DOHH2 (cell line): Measurements from ENCODE around the gene UBR7.

Experiments
- H3F3A ChIP-seq: fragments of 200-600 bp; sonication (generic), shearing (Covaris generic); 2 replicates; pipeline ENCODE4 v1.6.0; 2016; ENCODE audit warnings: antibody characterized with exemption, mild to moderate bottlenecking; ENCODE audit not compliant: control insufficient read depth, insufficient read depth
- H3K27ac ChIP-seq: fragments of 200-600 bp; sonication (generic); 2 replicates; pipeline ENCODE4 v1.5.1; 2014; ENCODE audit warnings: low read depth, mild to moderate bottlenecking, low read length, moderate library complexity
- H3K27me3 ChIP-seq: fragments of 200-600 bp; sonication (generic); 2 replicates; pipeline ENCODE4 v1.6.1; 2014; ENCODE audit warnings: mild to moderate bottlenecking, low read length, mixed read lengths; ENCODE audit not compliant: control insufficient read depth
- H3K36me3 ChIP-seq: fragments of 200-600 bp; sonication (generic); 2 replicates; pipeline ENCODE4 v1.6.1; 2014; ENCODE audit warnings: mild to moderate bottlenecking, low read length, moderate library complexity, mixed read lengths; ENCODE audit not compliant: control insufficient read depth
- H3K4me1 ChIP-seq: fragments of 200-600 bp; sonication (generic); 2 replicates; pipeline ENCODE4 v1.6.1; 2014; ENCODE audit warnings: mild to moderate bottlenecking, low read length, mixed read lengths; ENCODE audit not compliant: control insufficient read depth
- H3K4me2 ChIP-seq: fragments of 200-600 bp; sonication (generic); 2 replicates; pipeline ENCODE4 v1.6.0; 2014; ENCODE audit warnings: mild to moderate bottlenecking, low read length, moderate library complexity
- H3K4me3 ChIP-seq: fragments of 200-600 bp; sonication (generic); 2 replicates; pipeline ENCODE4 v1.5.1; 2014; ENCODE audit warnings: mild to moderate bottlenecking, low read length, mixed read lengths
- H3K79me2 ChIP-seq: fragments of 200-600 bp; sonication (generic); 2 replicates; pipeline ENCODE4 v1.6.1; 2014; ENCODE audit warnings: mild to moderate bottlenecking, low read length, mixed read lengths; ENCODE audit not compliant: control insufficient read depth
- H3K9me2 ChIP-seq: fragments of 200-600 bp; sonication (generic); replicated peaks from 2 replicates; pipeline ENCODE4 v1.6.1; 2014; ENCODE audit warnings: mild to moderate bottlenecking, low read length, mixed read lengths; ENCODE audit not compliant: control insufficient read depth
- H3K9me3 ChIP-seq: fragments of 200-600 bp; sonication (generic); 2 replicates; pipeline ENCODE4 v1.6.1; 2014; ENCODE audit warnings: antibody characterized with exemption, low read length, mixed read lengths; ENCODE audit not compliant: control insufficient read depth, insufficient read depth
- H4K20me1 ChIP-seq: fragments of 200-600 bp; sonication (generic); 2 replicates; pipeline ENCODE4 v1.6.0; 2014; ENCODE audit warnings: low read depth, mild to moderate bottlenecking, antibody characterized with exemption, low read length, moderate library complexity; ENCODE audit not compliant: control insufficient read depth, insufficient read depth
- CTCF ChIP-seq: fragments of 200-600 bp; sonication (generic); IDR thresholded peaks from one replicate; pipeline ENCODE4 v1.5.1; 2014; ENCODE audit warnings: antibody characterized with exemption, mild to moderate bottlenecking, low read depth, low read length; ENCODE audit not compliant: poor library complexity, severe bottlenecking
- EZH2phosphoT487 ChIP-seq: fragments of 200-600 bp; sonication (generic); IDR thresholded peaks from 2 replicates; pipeline ENCODE4 v1.6.1; 2017; ENCODE audit warnings: borderline replicate concordance, mild to moderate bottlenecking, antibody characterized with exemption, low read length, moderate library complexity, mixed read lengths

The UBR7 gene

GRCh38 chr14:93266127-93266526, 59.1 kb downstream of the UBR7 start:
- TF ChIP-seq CTCF (no peak), EZH2phosphoT487 (no peak)
- Histone ChIP-seq H3K79me2 (no peaks in the 10 kb centered on the region), H3F3A (no peaks in the 10 kb centered on the region), H4K20me1 (no peaks in the 10 kb centered on the region), H3K4me3 (no peak overlapping the region), H3K36me3 (peaks cover 9% of the 10 kb centered on the region), H3K9me3 (no peaks in the 10 kb centered on the region), H3K27me3 (no peaks in the 10 kb centered on the region), H3K4me2 (no peak overlapping the region), H3K4me1 (no peaks in the 10 kb centered on the region), H3K9me2 (no peaks in the 10 kb centered on the region), H3K27ac (no peak overlapping the region)

GRCh38 chr14:93267149-93267711, 60.2 kb downstream of the UBR7 start:
- Histone ChIP-seq H3K9me2 (no peaks in the 10 kb centered on the region), H4K20me1 (no peaks in the 10 kb centered on the region), H3K36me3 (peaks cover 9% of the 10 kb centered on the region), H3K4me3 (no peak overlapping the region), H3K27ac (no peak overlapping the region), H3K27me3 (no peaks in the 10 kb centered on the region), H3K4me2 (no peak overlapping the region), H3K4me1 (no peaks in the 10 kb centered on the region), H3K79me2 (no peaks in the 10 kb centered on the region), H3F3A (no peaks in the 10 kb centered on the region), H3K9me3 (no peaks in the 10 kb centered on the region)
- TF ChIP-seq CTCF: no peak
- TF ChIP-seq EZH2phosphoT487: no peak

GRCh38 chr14:93268406-93268805, 61.4 kb downstream of the UBR7 start:
- no peaks in the 10 kb centered on the region for H3K79me2 ChIP-seq
- no peaks in the 10 kb centered on the region for H3K4me1 ChIP-seq
- TF ChIP-seq CTCF: no peak
- TF ChIP-seq EZH2phosphoT487: no peak

More at GRCh38 chr14:93268406-93268805, 61.4 kb downstream of the UBR7 start:
- H3F3A ChIP-seq: no peaks in the 10 kb centered on the region
- no peak overlapping the region for H3K4me2 ChIP-seq
- H3K36me3 ChIP-seq: peaks cover 6% of the 10 kb centered on the region
- no peaks in the 10 kb centered on the region for H3K9me2 ChIP-seq
- no peaks in the 10 kb centered on the region for H4K20me1 ChIP-seq
- H3K9me3 ChIP-seq: no peaks in the 10 kb centered on the region
- H3K27ac ChIP-seq: no peak overlapping the region
- H3K4me3 ChIP-seq: no peak overlapping the region
- no peaks in the 10 kb centered on the region for H3K27me3 ChIP-seq
